ENCODE data around the gene TOMM20L. TPM values are rescaled to one million over a fixed set of nuclear protein-coding genes. Genes with fewer than 3 reads are reported as not detected.

The TOMM20L gene
- total RNA-seq, 2 experiments from 2014 or later: 0.56 TPM; not detected in 1

DNA sequence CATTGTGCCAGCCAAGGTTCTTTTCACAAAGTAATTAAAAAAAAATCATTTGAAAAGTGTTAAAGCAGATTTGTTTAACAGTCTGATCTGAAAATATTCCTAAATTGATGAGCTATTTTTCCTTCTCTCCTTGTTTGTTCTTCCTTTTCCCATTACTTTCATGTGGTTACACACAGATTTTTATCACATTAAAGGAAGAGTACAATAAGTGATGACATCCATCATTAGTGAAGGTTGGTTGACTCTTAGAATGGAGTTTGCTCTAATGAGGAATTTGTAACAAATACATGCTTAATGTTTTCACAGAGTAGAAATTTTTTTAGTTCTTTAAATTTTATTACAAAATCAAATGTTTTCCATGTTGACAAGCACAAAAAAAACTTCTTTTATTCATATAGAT is 18.9 kb upstream of the TOMM20L start:
- Histone ChIP-seq H3K9me3 (ENCODE audit: control insufficient read depth in 1 of 2, insufficient read depth in 1 of 2, low read length in 2 of 2) (no peaks in the 10 kb centered on the region), H3K36me3 (ENCODE audit: insufficient read depth, low read length) (peaks cover 46% of the 10 kb centered on the region), H3K4me3 (ENCODE audit: low read length) (no peak overlapping the region), H3K4me1 (ENCODE audit: insufficient read depth, low read length) (no peaks in the 10 kb centered on the region), H3K27me3 (ENCODE audit: control insufficient read depth in 1 of 2, insufficient read depth in 2 of 2, low read length in 2 of 2) (no peaks in the 10 kb centered on the region), H3K27ac (ENCODE audit: low read depth in 1 of 2, low read length in 2 of 2) (no peak overlapping the region)
- Mint-ChIP-seq H3K9me3 (no peaks in the 10 kb centered on the region), H3K4me1 (ENCODE audit: low read depth) (no peaks in the 10 kb centered on the region), H3K36me3 (ENCODE audit: low read depth) (peaks cover 70% of the 10 kb centered on the region), H3K27ac (no peak overlapping the region), H3K27me3 (no peaks in the 10 kb centered on the region), H3K4me3 (no peak overlapping the region)
- DNase-seq (no peak), ATAC-seq (ENCODE audit: poor library complexity) (no peak)
- ChIA-PET CTCF (no interaction called here), POLR2A (no interaction called here)
- TF ChIP-seq, protein P1, sequence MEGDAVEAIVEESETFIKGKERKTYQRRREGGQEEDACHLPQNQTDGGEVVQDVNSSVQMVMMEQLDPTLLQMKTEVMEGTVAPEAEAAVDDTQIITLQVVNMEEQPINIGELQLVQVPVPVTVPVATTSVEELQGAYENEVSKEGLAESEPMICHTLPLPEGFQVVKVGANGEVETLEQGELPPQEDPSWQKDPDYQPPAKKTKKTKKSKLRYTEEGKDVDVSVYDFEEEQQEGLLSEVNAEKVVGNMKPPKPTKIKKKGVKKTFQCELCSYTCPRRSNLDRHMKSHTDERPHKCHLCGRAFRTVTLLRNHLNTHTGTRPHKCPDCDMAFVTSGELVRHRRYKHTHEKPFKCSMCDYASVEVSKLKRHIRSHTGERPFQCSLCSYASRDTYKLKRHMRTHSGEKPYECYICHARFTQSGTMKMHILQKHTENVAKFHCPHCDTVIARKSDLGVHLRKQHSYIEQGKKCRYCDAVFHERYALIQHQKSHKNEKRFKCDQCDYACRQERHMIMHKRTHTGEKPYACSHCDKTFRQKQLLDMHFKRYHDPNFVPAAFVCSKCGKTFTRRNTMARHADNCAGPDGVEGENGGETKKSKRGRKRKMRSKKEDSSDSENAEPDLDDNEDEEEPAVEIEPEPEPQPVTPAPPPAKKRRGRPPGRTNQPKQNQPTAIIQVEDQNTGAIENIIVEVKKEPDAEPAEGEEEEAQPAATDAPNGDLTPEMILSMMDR (IDR thresholded peaks at IDR 0.05): no peak
- intact Hi-C loops (cut with DNase I, micrococcal nuclease): no loop called here

GRCh38 chr14:58390830-58391229 is 4.9 kb upstream of the TOMM20L start:
- intact Hi-C loops (cut with DNase I, micrococcal nuclease): no loop called here

GRCh38 chr14:58395562-58395811 is 243 bp upstream of the TOMM20L start:
- POLR2A ChIA-PET: interaction anchor here (0.7 to 3.3 kb wide), 10 partner anchors 9 to 196 kb away, joined by 3 to 51 read pairs (median 6); partner anchors contain the start of genes ACTR10, ARID4A, KIAA0586 and PSMA3
- peaks cover 12% of the 10 kb centered on the region for H3K4me1 Mint-ChIP-seq (ENCODE audit: low read depth)

More at GRCh38 chr14:58390830-58391229, 4.9 kb upstream of the TOMM20L start:
- Histone ChIP-seq H3K4me3 (ENCODE audit: low read length) (no peak overlapping the region), H3K27ac (ENCODE audit: low read depth in 1 of 2, low read length in 2 of 2) (no peak overlapping the region), H3K36me3 (ENCODE audit: insufficient read depth, low read length) (no peaks in the 10 kb centered on the region), H3K4me1 (ENCODE audit: insufficient read depth, low read length) (peaks cover 6% of the 10 kb centered on the region), H3K27me3 (ENCODE audit: control insufficient read depth in 1 of 2, insufficient read depth in 2 of 2, low read length in 2 of 2) (no peaks in the 10 kb centered on the region), H3K9me3 (ENCODE audit: control insufficient read depth in 1 of 2, insufficient read depth in 1 of 2, low read length in 2 of 2) (peaks cover 0 to 5% of the 10 kb centered on the region in 2 experiments)
- Mint-ChIP-seq H3K9me3 (no peaks in the 10 kb centered on the region), H3K4me3 (no peak overlapping the region), H3K27me3 (no peaks in the 10 kb centered on the region), H3K27ac (no peak overlapping the region), H3K4me1 (ENCODE audit: low read depth) (peaks cover 5% of the 10 kb centered on the region), H3K36me3 (ENCODE audit: low read depth) (no peaks in the 10 kb centered on the region)
- no peak for ATAC-seq (ENCODE audit: poor library complexity)
- TF ChIP-seq, protein P1 (IDR thresholded peaks at IDR 0.05): no peak
- CTCF ChIA-PET: interaction anchor here (0.9 kb wide), 1 partner anchor 34 kb away, joined by 3 read pairs; no protein-coding TSS in a partner anchor
- POLR2A ChIA-PET: no interaction called here
- no peak for DNase-seq

More at GRCh38 chr14:58395562-58395811, 243 bp upstream of the TOMM20L start:
- TF ChIP-seq, protein P1 (IDR thresholded peaks at IDR 0.05): no peak
- ATAC-seq (ENCODE audit: poor library complexity): no peak
- Histone ChIP-seq H3K4me1 (ENCODE audit: insufficient read depth, low read length) (peaks cover 13% of the 10 kb centered on the region), H3K36me3 (ENCODE audit: insufficient read depth, low read length) (no peaks in the 10 kb centered on the region), H3K9me3 (ENCODE audit: control insufficient read depth in 1 of 2, insufficient read depth in 1 of 2, low read length in 2 of 2) (no peaks in the 10 kb centered on the region), H3K27ac (ENCODE audit: low read depth in 1 of 2, low read length in 2 of 2) (peak overlapping the region in 1 of 2 donors; percentile 69), H3K27me3 (ENCODE audit: control insufficient read depth in 1 of 2, insufficient read depth in 2 of 2, low read length in 2 of 2) (no peaks in the 10 kb centered on the region), H3K4me3 (ENCODE audit: low read length) (peak overlapping the region; percentile 71)
- Mint-ChIP-seq H3K9me3 (no peaks in the 10 kb centered on the region), H3K4me3 (peak overlapping the region; percentile 88), H3K27me3 (no peaks in the 10 kb centered on the region), H3K36me3 (ENCODE audit: low read depth) (no peaks in the 10 kb centered on the region), H3K27ac (peak overlapping the region; percentile 85)
- no peak for DNase-seq
- CTCF ChIA-PET: interaction anchor here (0.6 to 2.1 kb wide), 14 partner anchors 10 to 286 kb away, joined by 3 to 23 read pairs (median 4); partner anchors contain the start of genes KIAA0586 and TIMM9
- intact Hi-C loops (cut with DNase I, micrococcal nuclease): no loop called here

Data from CD4-positive, alpha-beta T cell (primary cell).